ENCODE results near the gene PSMB7.

Gene PSMB7

DNA sequence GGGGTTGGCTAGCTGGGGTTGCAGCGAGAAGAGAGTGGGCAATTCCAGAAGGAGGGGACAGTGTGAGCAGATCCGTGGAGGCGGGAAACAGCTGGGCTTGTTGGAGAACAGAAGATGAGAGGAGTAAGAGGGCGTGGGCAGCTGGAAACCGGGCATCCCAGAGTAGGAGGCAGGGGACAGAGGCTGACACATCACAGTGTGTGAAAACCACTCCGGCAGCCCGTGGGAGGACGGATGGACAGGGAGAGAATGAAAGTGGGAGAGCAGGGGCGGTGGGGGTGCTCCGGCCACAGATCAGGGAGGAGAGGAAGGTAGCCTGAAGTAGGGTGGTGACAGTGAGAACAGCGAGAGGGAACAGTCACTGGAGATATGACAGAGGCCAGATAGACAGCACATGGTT is 8.3 kb upstream of the PSMB7 start:
- Histone ChIP-seq H3K4me3 (no peak overlapping the region), H3K27ac (no peak overlapping the region), H3K9me3 (ENCODE audit: low read depth, low read length) (no peaks in the 10 kb centered on the region), H3K36me3 (ENCODE audit: insufficient read depth, low read length) (no peaks in the 10 kb centered on the region), H3K9ac (ENCODE audit: insufficient read length) (no peak overlapping the region)
- no peak for DNase-seq (ENCODE audit: low read depth, low spot score)
- TF ChIP-seq EZH2 (IDR thresholded peaks at IDR 0.05) (no peak), POLR2AphosphoS5 (IDR thresholded peaks at IDR 0.05; ENCODE audit: borderline replicate concordance, low read depth, low read length) (no peak), FOXP2 (optimal IDR thresholded peaks at IDR 0.05; ENCODE audit: control extremely low read depth, extremely low read length, insufficient read depth) (no peak)

DNA sequence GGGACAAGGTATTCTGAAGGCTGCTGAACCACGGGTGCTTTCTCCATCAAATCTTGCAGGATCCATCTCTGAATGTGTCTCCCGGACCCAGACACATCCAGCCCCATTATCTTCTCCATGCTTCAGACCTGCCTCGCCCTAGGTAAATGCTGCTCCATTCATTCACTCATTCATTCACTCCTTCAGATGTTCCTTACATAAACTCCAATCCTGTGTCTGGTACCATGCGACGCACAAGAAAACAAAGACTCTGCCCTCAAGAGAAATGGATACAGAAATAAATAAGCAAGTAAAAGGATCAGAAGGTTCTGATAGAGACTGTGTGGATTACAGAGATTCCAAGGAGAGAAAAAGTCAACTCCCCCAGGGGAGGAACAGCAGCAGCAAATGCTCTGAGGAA is 7.9 kb upstream of the PSMB7 start:
- no peak for DNase-seq (ENCODE audit: low read depth, low spot score)
- TF ChIP-seq EZH2 (IDR thresholded peaks at IDR 0.05) (no peak), POLR2AphosphoS5 (IDR thresholded peaks at IDR 0.05; ENCODE audit: borderline replicate concordance, low read depth, low read length) (no peak), FOXP2 (optimal IDR thresholded peaks at IDR 0.05; ENCODE audit: control extremely low read depth, extremely low read length, insufficient read depth) (no peak)
- Histone ChIP-seq H3K9ac (ENCODE audit: insufficient read length) (no peak overlapping the region), H3K36me3 (ENCODE audit: insufficient read depth, low read length) (no peaks in the 10 kb centered on the region), H3K27ac (no peak overlapping the region), H3K9me3 (ENCODE audit: low read depth, low read length) (no peaks in the 10 kb centered on the region), H3K4me3 (no peak overlapping the region)

DNA sequence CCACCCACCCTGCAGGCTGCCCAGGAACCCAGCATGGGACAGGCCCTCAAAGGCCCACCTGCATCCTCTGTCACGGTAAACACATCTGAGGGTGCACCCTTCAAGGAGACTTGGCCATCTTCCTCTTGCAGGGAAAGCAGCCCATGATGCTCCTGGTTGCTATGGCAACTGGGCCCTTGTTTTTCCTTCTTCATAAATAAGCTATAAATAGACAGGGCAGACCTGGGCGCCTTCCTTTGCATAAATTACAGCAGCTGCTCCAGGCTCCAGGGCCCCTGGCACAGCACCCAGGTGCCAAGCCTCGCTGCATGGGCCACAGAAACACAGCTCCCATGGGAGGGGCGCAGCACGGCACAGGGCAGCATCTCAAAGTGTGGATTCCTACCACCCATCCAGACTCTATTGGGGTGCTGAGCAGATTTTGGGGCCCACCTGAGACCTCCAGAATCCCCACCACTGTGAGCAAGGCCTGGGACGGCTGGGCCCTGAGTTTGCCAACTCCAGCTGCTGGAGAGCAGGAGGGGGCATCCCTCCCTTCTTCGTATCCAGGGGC is 5.8 kb upstream of the PSMB7 start:
- DNase-seq (ENCODE audit: low read depth, low spot score), result no peak
- TF ChIP-seq FOXP2 (optimal IDR thresholded peaks at IDR 0.05; ENCODE audit: control extremely low read depth, extremely low read length, insufficient read depth) (no peak), POLR2AphosphoS5 (IDR thresholded peaks at IDR 0.05; ENCODE audit: borderline replicate concordance, low read depth, low read length) (no peak), EZH2 (IDR thresholded peaks at IDR 0.05) (no peak)
- Histone ChIP-seq H3K9me3 (ENCODE audit: low read depth, low read length) (no peaks in the 10 kb centered on the region), H3K36me3 (ENCODE audit: insufficient read depth, low read length) (no peaks in the 10 kb centered on the region), H3K9ac (ENCODE audit: insufficient read length) (no peak overlapping the region), H3K27ac (no peak overlapping the region), H3K4me3 (no peak overlapping the region)

- Histone ChIP-seq H3K36me3 (ENCODE audit: insufficient read depth, low read length) (no peaks in the 10 kb centered on the region), H3K9me3 (ENCODE audit: low read depth, low read length) (peaks cover 3% of the 10 kb centered on the region; the same call in 1 of the 2 replicates), H3K27ac (no peak overlapping the region), H3K4me3 (no peak overlapping the region), H3K9ac (ENCODE audit: insufficient read length) (no peak overlapping the region)
- DNase-seq (ENCODE audit: low read depth, low spot score), result no peak
- no peak for TF ChIP-seq FOXP2 (optimal IDR thresholded peaks at IDR 0.05; ENCODE audit: control extremely low read depth, extremely low read length, insufficient read depth)
- TF ChIP-seq EZH2 (IDR thresholded peaks at IDR 0.05), result no peak
- TF ChIP-seq POLR2AphosphoS5 (IDR thresholded peaks at IDR 0.05; ENCODE audit: borderline replicate concordance, low read depth, low read length), result no peak
These were observed 4.7 kb upstream of the PSMB7 start for GRCh38 chr9:124419832-124420489.

- TF ChIP-seq EZH2 (IDR thresholded peaks at IDR 0.05) (no peak), FOXP2 (optimal IDR thresholded peaks at IDR 0.05; ENCODE audit: control extremely low read depth, extremely low read length, insufficient read depth) (no peak), POLR2AphosphoS5 (IDR thresholded peaks at IDR 0.05; ENCODE audit: borderline replicate concordance, low read depth, low read length) (no peak)
- H3K9ac ChIP-seq (ENCODE audit: insufficient read length), result no peak overlapping the region
- no peak for DNase-seq (ENCODE audit: low read depth, low spot score)
- H3K9me3 ChIP-seq (ENCODE audit: low read depth, low read length), result peaks cover 3% of the 10 kb centered on the region; the same call in 1 of the 2 replicates
- H3K4me3 ChIP-seq, result peak overlapping the region; percentile 85
- peaks cover 36% of the 10 kb centered on the region for H3K36me3 ChIP-seq (ENCODE audit: insufficient read depth, low read length)
- no peak overlapping the region for H3K27ac ChIP-seq
These were observed 726 bp upstream of the PSMB7 start for GRCh38 chr9:124415852-124416484.

DNA sequence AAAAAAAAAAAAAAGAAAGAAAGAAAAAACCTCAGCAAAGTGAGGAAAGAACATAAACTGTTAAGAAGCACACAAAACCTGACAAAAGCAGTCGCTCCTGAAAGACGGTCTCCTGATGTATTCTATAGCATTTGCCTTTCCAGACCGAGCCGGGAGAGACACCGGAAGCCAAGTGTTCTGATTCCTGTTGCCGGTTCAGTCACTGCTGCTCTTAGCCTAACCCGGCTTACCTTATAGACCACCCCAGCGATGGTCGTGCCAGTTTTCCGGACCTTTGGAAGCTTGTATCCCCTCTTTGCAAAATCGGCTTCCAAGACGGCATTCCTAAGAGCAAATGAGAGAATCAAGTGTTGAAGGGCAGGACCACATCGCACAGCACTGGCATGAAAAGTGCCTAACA is 630 bp downstream of the PSMB7 start:
- Histone ChIP-seq H3K27ac (peak overlapping the region; percentile 75; the same call in 1 of the 2 replicates), H3K9me3 (ENCODE audit: low read depth, low read length) (peaks cover 3% of the 10 kb centered on the region; the same call in 1 of the 2 replicates), H3K36me3 (ENCODE audit: insufficient read depth, low read length) (peaks cover 48% of the 10 kb centered on the region), H3K9ac (ENCODE audit: insufficient read length) (peak overlapping the region; percentile 95), H3K4me3 (peak overlapping the region; percentile 85)
- no peak for TF ChIP-seq FOXP2 (optimal IDR thresholded peaks at IDR 0.05; ENCODE audit: control extremely low read depth, extremely low read length, insufficient read depth)
- TF ChIP-seq POLR2AphosphoS5 (IDR thresholded peaks at IDR 0.05; ENCODE audit: borderline replicate concordance, low read depth, low read length), result no peak
- no peak for TF ChIP-seq EZH2 (IDR thresholded peaks at IDR 0.05)
- no peak for DNase-seq (ENCODE audit: low read depth, low spot score)

GRCh38 chr9:124412228-124412575 is 3.0 kb downstream of the PSMB7 start:
- no peak overlapping the region for H3K4me3 ChIP-seq
- TF ChIP-seq EZH2 (IDR thresholded peaks at IDR 0.05) (no peak), POLR2AphosphoS5 (IDR thresholded peaks at IDR 0.05; ENCODE audit: borderline replicate concordance, low read depth, low read length) (no peak), FOXP2 (optimal IDR thresholded peaks at IDR 0.05; ENCODE audit: control extremely low read depth, extremely low read length, insufficient read depth) (no peak)
- no peak overlapping the region for H3K9ac ChIP-seq (ENCODE audit: insufficient read length)
- no peak for DNase-seq (ENCODE audit: low read depth, low spot score)
- H3K9me3 ChIP-seq (ENCODE audit: low read depth, low read length), result peaks cover 3% of the 10 kb centered on the region; the same call in 1 of the 2 replicates
- no peak overlapping the region for H3K27ac ChIP-seq
- H3K36me3 ChIP-seq (ENCODE audit: insufficient read depth, low read length), result peaks cover 71% of the 10 kb centered on the region

DNA sequence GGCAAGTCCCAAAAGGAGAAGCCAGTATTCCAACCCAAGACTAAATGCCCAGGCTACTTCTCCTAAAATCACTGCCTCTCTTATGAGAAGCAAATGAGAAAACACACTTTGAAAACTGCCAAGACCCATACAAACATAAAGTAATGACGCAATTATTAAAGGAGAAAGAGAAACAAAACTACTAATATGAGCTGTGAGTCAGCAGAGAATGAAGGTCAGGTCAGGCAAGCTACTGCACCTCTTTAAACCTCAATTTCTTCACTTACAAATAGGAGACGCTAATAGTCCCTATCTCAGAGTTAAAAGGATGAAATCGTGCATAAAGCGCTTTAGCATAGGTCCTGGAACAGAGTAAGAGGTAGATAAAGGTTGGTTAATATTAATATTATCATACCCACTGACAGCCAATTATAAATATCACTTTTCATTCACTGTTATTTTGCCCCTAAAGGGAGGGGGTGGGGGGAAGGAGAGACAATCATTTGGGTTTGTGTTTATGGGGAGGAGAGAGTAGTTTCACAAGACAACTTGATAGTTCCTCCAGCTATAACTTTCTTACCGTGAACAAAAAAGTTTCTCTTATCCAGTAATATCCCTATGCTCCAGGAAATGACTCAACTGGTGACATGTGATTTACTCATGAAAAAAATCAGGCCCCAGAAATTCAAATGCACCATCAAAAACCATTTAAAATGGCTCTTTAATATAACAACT is 3.6 kb downstream of the PSMB7 start:
- Histone ChIP-seq H3K36me3 (ENCODE audit: insufficient read depth, low read length) (peaks cover 76% of the 10 kb centered on the region), H3K9me3 (ENCODE audit: low read depth, low read length) (peaks cover 3% of the 10 kb centered on the region; the same call in 1 of the 2 replicates), H3K27ac (no peak overlapping the region), H3K4me3 (no peak overlapping the region), H3K9ac (ENCODE audit: insufficient read length) (no peak overlapping the region)
- TF ChIP-seq FOXP2 (optimal IDR thresholded peaks at IDR 0.05; ENCODE audit: control extremely low read depth, extremely low read length, insufficient read depth), result no peak
- TF ChIP-seq POLR2AphosphoS5 (IDR thresholded peaks at IDR 0.05; ENCODE audit: borderline replicate concordance, low read depth, low read length), result no peak
- no peak for TF ChIP-seq EZH2 (IDR thresholded peaks at IDR 0.05)
- no peak for DNase-seq (ENCODE audit: low read depth, low spot score)

All from SK-N-MC (cell line).